UCSD-AML1 (cell line): ENCODE data around the gene SYNJ2BP.

Source experiments
- DNase-seq: peaks from one replicate; lab custom pipeline; 2025; ENCODE audit not compliant: unreplicated experiment; lab: John Stamatoyannopoulos, UW

SYNJ2BP gene

GRCh38 chr14:70392676-70393075, 24.2 kb downstream of the SYNJ2BP start:
- DNase-seq: no peak

GRCh38 chr14:70391493-70392391, 25.1 kb downstream of the SYNJ2BP start:
- no peak for DNase-seq

GRCh38 chr14:70382536-70382935, 34.4 kb downstream of the SYNJ2BP start:
- DNase-seq: no peak

- no peak for DNase-seq
These were observed 36.1 kb downstream of the SYNJ2BP start for GRCh38 chr14:70380824-70381223.

GRCh38 chr14:70378696-70379095, 38.2 kb downstream of the SYNJ2BP start:
- no peak for DNase-seq
